IMR-90 (cell line): Measurements from ENCODE around the gene SRGAP3. TPM values are rescaled to one million over a fixed set of nuclear protein-coding genes. Genes with fewer than 3 reads are reported as not detected.

Source experiments
- ATAC-seq: fragments of 200-7000 bp; cut with Tn5 transposase; 2 replicates; pipeline ENCODE4 v1.9.1; 2020; ENCODE audit warnings: low read depth, mild to moderate bottlenecking, moderate library complexity
- BruUV-seq: library from RNA; stranded (reverse); fragments of 400-500 nt; replicated peaks from 2 replicates; lab custom pipeline; 2021; lab: Mats Ljungman, UMichigan
- CTCF ChIA-PET: fragments of 300-600 bp; formaldehyde crosslinking; extraction: SDS; loops from one replicate; lab custom pipeline; 2021; ENCODE audit warnings: antibody characterized with exemption; lab: Yijun Ruan, JAX
- POLR2A ChIA-PET: fragments of 300-600 bp; sonication (Branson Sonifier 250); formaldehyde crosslinking; loops from one replicate; lab custom pipeline; 2022; ENCODE audit warnings: antibody characterized with exemption; ENCODE audit not compliant: unreplicated experiment; lab: Charles Lee
- DNase-seq: peaks from one replicate; pipeline ENCODE4 v3.0.0; 2013
- H2AFZ ChIP-seq: replicated peaks from 2 replicates; pipeline ENCODE3; 2013; ENCODE audit warnings: low read length, mild to moderate bottlenecking; ENCODE audit not compliant: poor library complexity
- H2AK5ac ChIP-seq: 2 replicates; pipeline ENCODE4 v1.6.1; 2013; ENCODE audit warnings: low read depth, low read length, inconsistent platforms
- H2AK9ac ChIP-seq: replicated peaks from 2 replicates; pipeline ENCODE3; 2013; ENCODE audit warnings: mild to moderate bottlenecking, low read depth, low read length, moderate library complexity; ENCODE audit not compliant: poor library complexity
- H2BK120ac ChIP-seq: 2 replicates; pipeline ENCODE4 v1.6.1; 2013; ENCODE audit warnings: low read depth, low read length, inconsistent platforms
- H2BK15ac ChIP-seq: 3 replicates; pipeline ENCODE4 v1.6.1; 2013; ENCODE audit warnings: low read depth, low read length, inconsistent platforms
- H2BK20ac ChIP-seq: 2 replicates; pipeline ENCODE4 v1.6.1; 2013; ENCODE audit warnings: low read depth, mild to moderate bottlenecking, inconsistent platforms, low read length, moderate library complexity
- H2BK5ac ChIP-seq: 2 replicates; pipeline ENCODE4 v1.6.1; 2013; ENCODE audit warnings: mild to moderate bottlenecking, low read depth, low read length, inconsistent platforms; ENCODE audit not compliant: poor library complexity, severe bottlenecking
- H3K14ac ChIP-seq: replicated peaks from 2 replicates; pipeline ENCODE4 v1.6.1; 2013; ENCODE audit warnings: low read depth, low read length, inconsistent platforms
- H3K18ac ChIP-seq: 2 replicates; pipeline ENCODE4 v1.6.1; 2013; ENCODE audit warnings: low read depth, low read length, control low read depth
- H3K23ac ChIP-seq: 2 replicates; pipeline ENCODE4 v1.6.1; 2013; ENCODE audit warnings: low read depth, low read length, inconsistent platforms
- H3K27ac ChIP-seq: 2 replicates; pipeline ENCODE4 v1.5.1; 2013; ENCODE audit warnings: mild to moderate bottlenecking, control low read depth, low read length; ENCODE audit not compliant: insufficient read depth
- H3K27me3 ChIP-seq: 2 replicates; pipeline ENCODE4 v1.6.1; 2013; ENCODE audit warnings: low read length; ENCODE audit not compliant: control insufficient read depth, insufficient read depth
- H3K36me3 ChIP-seq: 2 replicates; pipeline ENCODE4 v1.6.1; 2013; ENCODE audit warnings: low read length, mixed read lengths; ENCODE audit not compliant: control insufficient read depth, insufficient read depth
- H3K4ac ChIP-seq: 2 replicates; pipeline ENCODE4 v1.6.1; 2013; ENCODE audit warnings: low read depth, low read length, inconsistent platforms
- H3K4me1 ChIP-seq: 2 replicates; pipeline ENCODE4 v1.6.1; 2013; ENCODE audit warnings: low read length, mixed read lengths; ENCODE audit not compliant: control insufficient read depth, insufficient read depth
- H3K4me2 ChIP-seq: 2 replicates; pipeline ENCODE4 v1.6.1; 2013; ENCODE audit warnings: low read depth, mild to moderate bottlenecking, control low read depth, low read length, moderate library complexity
- H3K4me3 ChIP-seq: 2 replicates; pipeline ENCODE4 v1.5.1; 2013; ENCODE audit warnings: low read depth, mild to moderate bottlenecking, control low read depth, low read length, moderate library complexity; ENCODE audit not compliant: insufficient read depth
- H3K56ac ChIP-seq: 2 replicates; pipeline ENCODE4 v1.6.1; 2013; ENCODE audit warnings: low read length, inconsistent platforms; ENCODE audit not compliant: insufficient read depth; ENCODE audit errors: extremely low read depth
- H3K79me1 ChIP-seq, 2 experiments: 2 replicates each; pipeline ENCODE4 v1.6.1; 2013; ENCODE audit warnings: low read length in 2 of 2, inconsistent platforms in 1 of 2, low read depth in 1 of 2
- H3K9ac ChIP-seq: 2 replicates; pipeline ENCODE4 v1.6.1; 2013; ENCODE audit warnings: low read depth, low read length, control low read depth
- H3K9me1 ChIP-seq: 2 replicates; pipeline ENCODE4 v1.6.1; 2013; ENCODE audit warnings: low read length, inconsistent platforms; ENCODE audit not compliant: insufficient read depth
- H3K9me3 ChIP-seq: 2 replicates; pipeline ENCODE4 v1.6.1; 2013; ENCODE audit warnings: low read length; ENCODE audit not compliant: control insufficient read depth, insufficient read depth
- H4K20me1 ChIP-seq: 2 replicates; pipeline ENCODE4 v1.6.1; 2013; ENCODE audit warnings: low read length, inconsistent platforms; ENCODE audit not compliant: insufficient read depth
- H4K5ac ChIP-seq: 2 replicates; pipeline ENCODE4 v1.6.1; 2013; ENCODE audit warnings: mild to moderate bottlenecking, low read depth, low read length, control low read depth
- H4K8ac ChIP-seq, 2 experiments: 2 replicates each; pipeline ENCODE4 v1.6.1; 2013; ENCODE audit warnings: low read depth in 2 of 2, low read length in 2 of 2, control low read depth in 1 of 2, inconsistent platforms in 1 of 2
- H4K91ac ChIP-seq: 2 replicates; pipeline ENCODE4 v1.6.1; 2013; ENCODE audit warnings: low read depth, low read length, inconsistent platforms; ENCODE audit not compliant: insufficient read depth
- CHD1 ChIP-seq: IDR thresholded peaks from 2 replicates; pipeline ENCODE4 v1.6.1; 2012; ENCODE audit warnings: low read depth, low read length, improper control_type of control experiment
- RCOR1 ChIP-seq: IDR thresholded peaks from 2 replicates; pipeline ENCODE4 v1.6.1; 2012; ENCODE audit warnings: mild to moderate bottlenecking, low read length, improper control_type of control experiment; ENCODE audit not compliant: insufficient replicate concordance
- WGBS, 2 experiments: methylation state at CpG; one replicate each; pipeline versions ENCODE4 v1.1.5 to v1.1.7; 2013; ENCODE audit warnings: missing lambda C conversion rate in 2 of 2; ENCODE audit not compliant: insufficient read length in 1 of 2; ENCODE audit errors: extremely low coverage in 2 of 2; 5-methylcytosine and 5-hydroxymethylcytosine counted together
- dilution Hi-C: fragments of 300-500 bp; cut with HindIII; formaldehyde crosslinking; loops from one replicate; pipeline ENCODE4 v1.14.3; 2018; ENCODE audit warnings: low sequenced_read_pairs; ENCODE audit not compliant: unreplicated experiment
- in situ Hi-C: fragments of 300-500 bp; cut with MboI; formaldehyde crosslinking; loops from 3 replicates; pipeline ENCODE4 v1.14.3; 2019; ENCODE audit warnings: low sequenced_read_pairs, inconsistent platforms, mixed read lengths
- intact Hi-C: fragments of 100-400 bp; cut with micrococcal nuclease; formaldehyde crosslinking; loops from 2 replicates; pipeline ENCODE4 v1.10.0; 2022
- polyA plus RNA-seq, 3 experiments: library from polyadenylated mRNA; depleted of rRNA; stranded (reverse); fragments of >200 nt; gene quantifications; 2 replicates each; pipeline ENCODE4 v1.2.3, GENCODE V29; 2012; ENCODE audit warnings: low replicate concordance in 1 of 3
- total RNA-seq: library from RNA; depleted of rRNA; stranded (reverse); fragments of >200 nt; gene quantifications from 2 replicates; pipeline ENCODE4 v1.2.3, GENCODE V29; 2012
- TF ChIP-seq, protein P1 (sequence below): fragments of 150-350 bp; IDR thresholded peaks from 2 replicates; pipeline ENCODE4 v1.6.1; 2017; ENCODE audit warnings: mild to moderate bottlenecking, antibody characterized with exemption, low read length, low read depth

SRGAP3 gene
- total and polyA plus RNA-seq, 2 of the 4 experiments (the other 2 are of a cell fraction): 0.68 to 1.4 TPM

DNA sequence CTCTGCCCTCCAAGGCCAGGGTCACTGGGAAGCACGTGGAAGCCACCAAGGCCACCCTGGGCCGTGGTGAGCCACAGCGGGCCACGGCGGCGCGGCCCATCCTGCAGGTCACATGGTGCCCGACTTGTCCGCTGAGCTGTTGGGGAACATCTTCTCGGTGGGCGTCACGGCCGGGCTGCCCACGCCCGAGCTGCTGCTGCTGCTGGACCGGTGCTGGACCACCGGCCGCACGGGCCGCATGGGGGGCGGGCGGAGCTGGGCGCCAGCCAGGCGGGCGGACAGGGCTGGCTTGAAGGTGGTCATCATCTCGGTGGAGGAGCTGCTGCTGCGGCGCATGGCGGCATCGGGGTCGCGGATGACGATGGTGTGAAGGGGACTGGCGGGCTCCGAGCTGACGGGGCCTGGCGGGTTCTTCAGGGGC is 264.0 kb downstream of the SRGAP3 start:
- no peak overlapping the region for H3K27ac ChIP-seq
- H3K23ac ChIP-seq: no peak overlapping the region
- no peak overlapping the region for H3K14ac ChIP-seq
- no TSS peak for BruUV-seq
- H4K20me1 ChIP-seq: no peaks in the 10 kb centered on the region
- no peak overlapping the region for H3K9ac ChIP-seq
- H2BK15ac ChIP-seq: no peak overlapping the region
- peaks cover 5% of the 10 kb centered on the region for H3K27me3 ChIP-seq
- ChIA-PET CTCF (no interaction called here), POLR2A (interaction anchor here (0.5 kb wide), 1 partner anchor 520 kb away, joined by 10 read pairs; no protein-coding TSS in a partner anchor)
- no peaks in the 10 kb centered on the region for H3K79me1 ChIP-seq
- no peak overlapping the region for H3K4me2 ChIP-seq
- TF ChIP-seq CHD1: no peak
- no peak for TF ChIP-seq RCOR1
- TF ChIP-seq, protein P1, sequence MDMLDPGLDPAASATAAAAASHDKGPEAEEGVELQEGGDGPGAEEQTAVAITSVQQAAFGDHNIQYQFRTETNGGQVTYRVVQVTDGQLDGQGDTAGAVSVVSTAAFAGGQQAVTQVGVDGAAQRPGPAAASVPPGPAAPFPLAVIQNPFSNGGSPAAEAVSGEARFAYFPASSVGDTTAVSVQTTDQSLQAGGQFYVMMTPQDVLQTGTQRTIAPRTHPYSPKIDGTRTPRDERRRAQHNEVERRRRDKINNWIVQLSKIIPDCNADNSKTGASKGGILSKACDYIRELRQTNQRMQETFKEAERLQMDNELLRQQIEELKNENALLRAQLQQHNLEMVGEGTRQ: no peak
- H4K5ac ChIP-seq: no peak overlapping the region
- in situ Hi-C loops (no loop called here), dilution Hi-C loops (no loop called here), intact Hi-C loops (no loop called here)
- H2AFZ ChIP-seq: no peak overlapping the region
- H4K91ac ChIP-seq: no peak overlapping the region
- ATAC-seq (no peak), DNase-seq (no peak)
- no peak overlapping the region for H2BK20ac ChIP-seq
- H2AK5ac ChIP-seq: no peak overlapping the region
- H3K9me1 ChIP-seq: no peaks in the 10 kb centered on the region
- no peak overlapping the region for H3K4me3 ChIP-seq
- WGBS, 2 experiments: 90% methylated on average over 29 of the region's 37 CpGs; no CpG with 5 or more reads in 1 of the 2 experiments
- H3K9me3 ChIP-seq: no peaks in the 10 kb centered on the region
- no peak overlapping the region for H4K8ac ChIP-seq
- H3K4me1 ChIP-seq: no peaks in the 10 kb centered on the region
- H3K4ac ChIP-seq: no peak overlapping the region
- H3K56ac ChIP-seq: no peak overlapping the region
- H3K36me3 ChIP-seq: no peaks in the 10 kb centered on the region
- H2AK9ac ChIP-seq: no peak overlapping the region
- no peak overlapping the region for H3K18ac ChIP-seq
- no peak overlapping the region for H2BK120ac ChIP-seq
- no peak overlapping the region for H2BK5ac ChIP-seq
